Stimulated activated naive CD8-positive, alpha-beta T cell treated with anti-CD3 and anti-CD28 coated beads, Interleukin-15, Interleukin-2, amounts not matched to agents 100 ng/mL and 50 ng/mL, for 24 hours (primary cell): ENCODE data around the gene MIDN.

ENCODE experiments used
- H3K27ac Mint-ChIP-seq: one replicate; pipeline ENCODE4 v1.8.0; 2021; ENCODE audit warnings: mild to moderate bottlenecking, mixed read lengths
- H3K27me3 Mint-ChIP-seq: one replicate; pipeline ENCODE4 v1.8.0; 2021; ENCODE audit warnings: mixed read lengths
- H3K36me3 Mint-ChIP-seq: one replicate; pipeline ENCODE4 v1.8.0; 2021; ENCODE audit warnings: low read depth, mixed read lengths
- H3K4me1 Mint-ChIP-seq: one replicate; pipeline ENCODE4 v1.8.0; 2021; ENCODE audit warnings: low read depth, mixed read lengths
- H3K4me3 Mint-ChIP-seq: one replicate; pipeline ENCODE4 v1.8.0; 2021; ENCODE audit warnings: mild to moderate bottlenecking, mixed read lengths
- H3K9me3 Mint-ChIP-seq: one replicate; pipeline ENCODE4 v1.8.0; 2021; ENCODE audit warnings: mixed read lengths

The MIDN gene

DNA sequence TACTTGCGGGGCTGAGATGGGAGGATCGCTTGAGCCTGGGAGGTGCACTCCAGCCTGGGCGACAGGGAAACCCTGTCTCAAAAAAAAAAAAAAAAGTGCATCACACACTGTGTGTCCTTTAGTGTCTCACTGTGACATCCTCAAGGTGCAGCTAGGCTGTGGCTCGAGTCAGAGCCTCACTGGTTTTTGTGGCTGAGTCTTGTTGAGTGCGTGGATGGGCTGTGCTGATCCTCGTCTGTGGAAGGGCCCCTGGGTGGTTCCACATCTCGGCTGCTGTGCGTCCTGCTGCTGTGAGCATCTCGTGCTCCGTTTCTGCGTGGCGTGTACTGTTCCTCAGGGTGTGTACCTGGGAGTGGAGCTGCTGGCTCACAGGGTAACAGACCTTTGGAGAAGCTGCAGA lies 31.6 kb upstream of the MIDN start:
- no peaks in the 10 kb centered on the region for H3K27me3 Mint-ChIP-seq
- no peaks in the 10 kb centered on the region for H3K9me3 Mint-ChIP-seq
- H3K27ac Mint-ChIP-seq, result peak overlapping the region; percentile 55
- H3K4me1 Mint-ChIP-seq, result peaks cover 16% of the 10 kb centered on the region
- H3K36me3 Mint-ChIP-seq, result peaks cover 9% of the 10 kb centered on the region
- H3K4me3 Mint-ChIP-seq, result no peak overlapping the region

DNA sequence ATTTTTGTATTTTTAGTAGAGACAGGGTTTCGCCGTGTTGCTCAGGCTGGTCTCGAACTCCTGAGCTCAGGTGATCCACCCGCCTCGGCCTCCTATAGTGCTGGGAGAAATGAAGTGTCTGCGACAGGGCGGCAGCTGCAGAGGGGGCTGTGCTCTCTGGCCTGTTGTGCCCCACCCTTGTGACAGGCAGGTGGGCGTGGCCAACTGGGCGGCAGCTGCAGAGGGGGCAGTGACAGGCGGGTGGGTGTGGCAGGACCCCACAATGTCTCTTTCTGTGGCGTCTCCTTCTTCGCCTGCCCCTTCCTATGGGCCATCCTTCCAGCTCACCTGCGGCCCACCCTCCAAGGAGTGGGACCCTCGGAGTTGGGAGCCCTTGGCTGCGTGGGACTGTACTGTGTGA lies 31.0 kb upstream of the MIDN start:
- H3K9me3 Mint-ChIP-seq, result no peaks in the 10 kb centered on the region
- H3K27me3 Mint-ChIP-seq, result no peaks in the 10 kb centered on the region
- H3K4me3 Mint-ChIP-seq, result no peak overlapping the region
- peaks cover 14% of the 10 kb centered on the region for H3K4me1 Mint-ChIP-seq
- H3K36me3 Mint-ChIP-seq, result peaks cover 9% of the 10 kb centered on the region
- peak overlapping the region; percentile 55 for H3K27ac Mint-ChIP-seq

DNA sequence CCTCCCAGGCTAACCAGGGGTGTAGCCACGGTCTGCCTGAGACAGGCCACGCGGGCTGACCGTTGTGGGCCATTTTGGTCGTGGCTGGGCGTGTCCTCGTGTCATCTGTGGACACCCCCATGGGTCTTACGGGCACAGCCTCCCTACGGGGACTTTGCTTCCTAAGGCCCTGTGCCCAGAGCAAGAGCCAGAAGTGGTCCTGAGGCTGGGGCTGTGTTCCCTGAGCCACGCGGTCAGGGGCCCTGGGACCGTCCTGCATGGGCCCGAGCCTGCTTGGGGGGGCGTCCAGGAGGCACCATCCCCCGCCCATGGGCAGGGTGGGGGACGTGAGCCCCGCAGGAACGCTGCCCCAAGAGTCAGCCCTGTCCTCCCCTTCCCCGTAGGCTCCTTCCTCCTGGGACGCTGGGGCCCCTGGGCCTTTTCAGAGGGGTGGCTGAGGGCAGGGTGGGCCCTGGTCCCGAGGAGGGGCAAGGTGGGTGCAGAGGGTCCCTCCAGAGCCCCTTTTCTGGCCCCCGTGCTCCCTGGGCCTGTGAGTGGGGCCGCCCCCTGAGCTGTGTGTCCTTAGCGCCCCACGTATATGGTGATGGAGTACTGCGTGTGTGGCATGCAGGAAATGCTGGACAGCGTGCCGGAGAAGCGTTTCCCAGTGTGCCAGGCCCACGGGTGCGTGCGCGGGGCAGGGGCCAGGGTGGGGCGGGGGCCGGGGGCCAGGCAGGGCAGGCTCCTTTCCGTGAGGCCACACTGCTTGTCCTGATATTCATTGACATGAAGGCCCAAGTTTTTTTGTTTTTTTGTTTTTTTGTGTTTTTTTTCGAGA lies 29.4 kb upstream of the MIDN start:
- no peaks in the 10 kb centered on the region for H3K9me3 Mint-ChIP-seq
- H3K36me3 Mint-ChIP-seq, result peaks cover under 1% of the 10 kb centered on the region
- H3K27ac Mint-ChIP-seq, result no peak overlapping the region
- H3K27me3 Mint-ChIP-seq, result no peaks in the 10 kb centered on the region
- H3K4me1 Mint-ChIP-seq, result peaks cover 4% of the 10 kb centered on the region
- no peak overlapping the region for H3K4me3 Mint-ChIP-seq

DNA sequence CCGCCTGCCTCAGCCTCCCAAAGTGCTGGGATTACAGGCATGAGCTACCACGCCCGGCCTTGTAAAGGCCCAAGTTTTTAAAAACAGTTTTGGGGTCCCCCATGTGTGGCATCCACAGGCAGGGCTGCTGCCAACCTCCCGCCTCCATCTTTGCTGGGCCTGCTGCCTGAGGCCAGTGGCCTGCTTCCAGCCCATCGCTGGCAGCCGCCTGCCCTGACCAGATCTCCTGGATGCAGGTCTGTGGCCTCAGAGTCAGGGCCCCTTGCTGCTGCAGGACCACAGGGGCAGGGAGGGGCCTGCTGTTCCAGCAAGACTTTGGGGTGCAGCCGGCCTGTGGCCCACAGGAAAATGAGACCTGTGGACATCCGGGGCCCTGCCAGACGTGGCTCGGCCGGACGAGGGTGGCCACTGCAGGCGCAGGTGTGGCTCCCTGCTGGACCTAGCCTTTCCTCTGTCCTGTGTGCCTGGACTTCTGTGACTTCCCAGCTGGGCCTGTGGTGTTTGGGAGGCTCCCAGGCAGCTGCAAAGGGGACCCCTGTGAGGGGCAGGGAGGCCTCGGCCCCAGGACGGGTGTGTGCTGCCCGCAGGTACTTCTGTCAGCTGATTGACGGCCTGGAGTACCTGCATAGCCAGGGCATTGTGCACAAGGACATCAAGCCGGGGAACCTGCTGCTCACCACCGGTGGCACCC lies 28.5 kb upstream of the MIDN start:
- Mint-ChIP-seq H3K9me3 (no peaks in the 10 kb centered on the region), H3K4me3 (no peak overlapping the region), H3K4me1 (no peaks in the 10 kb centered on the region), H3K27ac (no peak overlapping the region), H3K36me3 (no peaks in the 10 kb centered on the region), H3K27me3 (no peaks in the 10 kb centered on the region)

DNA sequence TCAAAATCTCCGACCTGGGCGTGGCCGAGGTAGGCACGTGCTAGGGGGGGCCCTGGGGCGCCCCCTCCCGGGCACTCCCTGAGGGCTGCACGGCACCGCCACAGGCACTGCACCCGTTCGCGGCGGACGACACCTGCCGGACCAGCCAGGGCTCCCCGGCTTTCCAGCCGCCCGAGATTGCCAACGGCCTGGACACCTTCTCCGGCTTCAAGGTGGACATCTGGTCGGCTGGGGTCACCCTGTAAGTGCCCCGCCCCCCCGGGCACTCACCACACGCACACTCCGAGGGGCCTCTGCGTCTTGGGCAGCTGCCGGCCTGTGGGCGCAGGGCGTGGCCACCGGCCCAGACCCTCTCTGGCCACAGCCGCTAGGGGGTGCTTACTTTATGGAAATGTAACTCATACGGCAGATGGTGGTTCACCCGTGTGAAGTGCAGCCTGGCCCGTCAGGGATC lies 27.9 kb upstream of the MIDN start:
- Mint-ChIP-seq H3K4me1 (no peaks in the 10 kb centered on the region), H3K36me3 (no peaks in the 10 kb centered on the region), H3K27ac (no peak overlapping the region), H3K4me3 (no peak overlapping the region), H3K9me3 (no peaks in the 10 kb centered on the region), H3K27me3 (no peaks in the 10 kb centered on the region)

DNA sequence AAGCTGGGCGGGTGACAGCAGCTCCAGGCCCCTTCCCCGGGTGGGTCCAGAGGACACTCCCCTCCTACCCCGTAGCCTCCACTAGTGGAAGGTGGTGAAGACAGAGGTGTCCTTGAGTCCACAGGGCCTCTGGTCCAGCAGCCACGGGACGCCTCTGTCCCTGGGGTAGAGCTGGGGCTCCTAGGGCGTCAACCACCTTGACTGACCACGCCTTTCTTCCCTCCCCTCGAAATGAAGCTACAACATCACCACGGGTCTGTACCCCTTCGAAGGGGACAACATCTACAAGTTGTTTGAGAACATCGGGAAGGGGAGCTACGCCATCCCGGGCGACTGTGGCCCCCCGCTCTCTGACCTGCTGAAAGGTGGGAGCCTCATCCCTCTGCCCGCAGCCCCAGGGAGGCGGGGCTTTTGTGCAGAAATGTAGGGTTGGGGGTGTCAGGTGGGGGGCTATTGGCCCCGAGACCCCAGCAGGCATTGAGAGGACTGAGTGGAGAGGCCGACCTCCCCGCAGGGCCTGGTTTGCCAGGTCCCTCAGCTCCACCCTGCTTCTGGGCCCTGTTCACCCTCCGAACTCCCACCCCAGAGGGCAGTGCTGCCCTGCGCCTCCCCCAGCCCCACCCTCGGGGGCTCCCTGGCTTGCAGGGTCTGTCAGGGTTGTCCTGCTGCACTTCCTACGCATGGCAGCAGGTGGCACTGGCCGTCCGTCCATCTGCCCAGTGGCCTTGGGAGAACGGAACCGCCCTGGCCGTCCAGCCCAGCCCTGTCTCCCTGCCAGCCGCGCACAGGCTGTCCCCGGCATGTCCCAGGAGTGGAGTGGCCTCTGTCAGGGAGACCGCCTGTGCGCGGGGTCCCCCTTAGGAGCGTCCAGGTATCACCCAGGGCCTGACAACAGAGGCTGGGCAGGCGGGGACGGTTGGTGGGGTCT lies 27.1 kb upstream of the MIDN start:
- Mint-ChIP-seq H3K36me3 (no peaks in the 10 kb centered on the region), H3K27me3 (no peaks in the 10 kb centered on the region), H3K4me3 (no peak overlapping the region), H3K4me1 (no peaks in the 10 kb centered on the region), H3K27ac (no peak overlapping the region), H3K9me3 (no peaks in the 10 kb centered on the region)

DNA sequence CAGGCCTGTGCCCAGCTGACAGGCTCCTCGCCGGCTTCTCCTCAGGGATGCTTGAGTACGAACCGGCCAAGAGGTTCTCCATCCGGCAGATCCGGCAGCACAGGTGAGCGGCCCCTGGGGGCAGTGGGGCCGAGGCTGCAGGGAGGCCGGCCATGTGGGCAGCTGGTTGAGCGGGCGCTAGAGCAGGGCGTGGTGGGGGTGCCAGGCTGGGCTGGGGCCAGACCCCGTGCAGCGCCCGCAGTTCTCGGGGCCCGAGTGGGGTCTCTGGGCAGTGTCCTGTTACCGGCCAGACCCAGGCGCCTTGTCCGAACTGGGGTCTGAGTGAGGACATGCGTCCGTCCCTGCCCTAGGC lies 26.5 kb upstream of the MIDN start:
- Mint-ChIP-seq H3K27me3 (no peaks in the 10 kb centered on the region), H3K36me3 (no peaks in the 10 kb centered on the region), H3K4me1 (no peaks in the 10 kb centered on the region), H3K27ac (no peak overlapping the region), H3K4me3 (no peak overlapping the region), H3K9me3 (no peaks in the 10 kb centered on the region)

DNA sequence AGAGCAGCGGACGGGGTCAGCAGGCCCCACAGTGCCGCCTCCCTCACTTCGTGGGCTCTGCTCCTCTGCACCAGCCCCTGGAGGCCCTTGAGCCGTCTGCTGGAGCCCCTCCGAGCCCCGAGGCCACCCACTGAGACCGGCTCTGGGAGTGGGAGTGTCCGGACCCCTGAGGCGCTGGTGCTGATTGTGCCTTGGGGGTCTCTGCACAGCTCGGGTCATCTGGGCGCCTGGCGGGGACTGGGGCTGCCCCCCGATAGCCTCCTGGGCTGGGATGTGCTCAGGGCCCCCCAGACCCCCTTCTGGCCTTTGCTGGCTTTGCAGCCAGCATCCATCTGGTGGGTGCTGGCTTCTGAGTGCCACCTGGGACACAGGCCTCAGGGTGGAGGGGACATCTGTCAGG lies 26.0 kb upstream of the MIDN start:
- H3K27me3 Mint-ChIP-seq, result no peaks in the 10 kb centered on the region
- no peak overlapping the region for H3K4me3 Mint-ChIP-seq
- H3K36me3 Mint-ChIP-seq, result no peaks in the 10 kb centered on the region
- H3K27ac Mint-ChIP-seq, result no peak overlapping the region
- no peaks in the 10 kb centered on the region for H3K4me1 Mint-ChIP-seq
- no peaks in the 10 kb centered on the region for H3K9me3 Mint-ChIP-seq

DNA sequence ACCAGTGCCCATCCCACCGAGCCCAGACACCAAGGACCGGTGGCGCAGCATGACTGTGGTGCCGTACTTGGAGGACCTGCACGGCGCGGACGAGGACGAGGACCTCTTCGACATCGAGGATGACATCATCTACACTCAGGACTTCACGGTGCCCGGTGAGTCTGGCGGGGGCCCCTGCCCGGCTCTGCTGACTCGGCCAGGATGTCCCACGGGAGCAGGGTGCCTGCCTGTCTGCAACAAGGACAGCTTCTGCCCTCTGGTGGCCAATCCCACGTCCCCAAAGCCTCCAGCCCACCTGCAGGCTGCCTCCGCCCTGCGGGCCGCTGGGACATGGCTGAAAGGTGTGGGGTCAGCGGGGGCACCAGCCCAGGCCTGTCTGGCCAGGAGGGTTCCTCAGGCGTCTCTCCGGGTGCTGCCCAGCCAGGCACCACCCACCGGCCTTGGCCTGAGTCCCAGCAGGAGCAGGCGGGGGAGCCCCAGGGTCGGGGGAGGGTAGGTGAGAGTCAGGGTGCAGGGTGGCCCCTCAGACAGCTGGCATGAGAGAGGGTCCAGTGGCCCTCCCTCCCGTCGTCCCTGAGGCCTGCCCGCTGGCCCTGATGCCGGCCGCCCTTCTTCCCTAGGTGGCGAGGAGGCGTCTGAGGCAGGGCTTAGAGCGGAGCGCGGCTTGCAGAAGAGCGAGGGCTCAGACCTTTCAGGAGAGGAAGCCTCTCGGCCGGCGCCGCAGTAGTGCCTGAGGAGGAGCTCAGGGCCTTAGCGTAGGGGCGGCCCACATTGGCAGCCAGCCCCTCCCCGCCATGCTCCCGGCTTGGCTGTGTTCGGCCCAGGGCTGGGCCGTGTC lies 25.1 kb upstream of the MIDN start:
- H3K4me3 Mint-ChIP-seq, result no peak overlapping the region
- no peaks in the 10 kb centered on the region for H3K27me3 Mint-ChIP-seq
- H3K9me3 Mint-ChIP-seq, result no peaks in the 10 kb centered on the region
- no peak overlapping the region for H3K27ac Mint-ChIP-seq
- H3K36me3 Mint-ChIP-seq, result no peaks in the 10 kb centered on the region
- H3K4me1 Mint-ChIP-seq, result no peaks in the 10 kb centered on the region

DNA sequence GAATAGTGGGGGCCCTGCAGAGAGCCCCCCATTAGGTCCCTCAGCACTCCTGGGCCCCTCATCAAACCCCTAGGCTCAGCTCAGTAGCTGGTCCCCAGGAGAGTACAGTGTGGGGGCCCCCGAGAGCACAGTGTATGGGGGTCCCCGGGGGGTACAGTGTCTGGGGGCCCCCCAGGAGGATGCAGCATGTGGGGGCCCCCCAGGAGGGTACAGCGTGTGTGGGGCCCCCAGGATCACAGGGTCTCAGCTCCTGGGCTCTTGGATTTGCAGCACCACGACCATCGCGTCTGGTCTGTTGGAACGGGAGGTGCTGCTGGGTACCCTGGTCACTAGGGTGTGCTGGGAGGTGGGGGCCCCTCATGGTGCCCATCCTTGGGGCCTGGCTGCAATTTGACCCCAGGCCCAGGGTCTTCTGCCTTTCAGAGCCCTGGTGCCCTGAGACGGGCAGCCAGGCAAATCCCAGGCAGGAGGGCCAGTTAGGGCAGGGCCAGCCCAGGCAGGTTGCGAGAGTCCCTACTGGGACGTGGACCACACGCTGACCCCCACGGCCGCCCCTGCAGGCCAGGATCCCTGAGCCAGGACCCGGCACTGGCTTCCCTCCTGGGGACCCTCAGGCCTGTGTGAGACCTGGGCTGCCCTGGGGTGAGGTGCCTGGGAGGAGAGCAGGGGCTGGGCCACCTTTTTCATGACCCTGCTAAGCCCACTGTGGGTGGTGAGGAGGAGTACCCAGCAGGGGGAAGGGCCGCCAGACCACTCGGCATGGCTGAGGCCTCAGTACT lies 24.1 kb upstream of the MIDN start:
- Mint-ChIP-seq H3K36me3 (no peaks in the 10 kb centered on the region), H3K9me3 (no peaks in the 10 kb centered on the region), H3K4me3 (no peak overlapping the region), H3K27me3 (no peaks in the 10 kb centered on the region), H3K27ac (no peak overlapping the region), H3K4me1 (no peaks in the 10 kb centered on the region)

DNA sequence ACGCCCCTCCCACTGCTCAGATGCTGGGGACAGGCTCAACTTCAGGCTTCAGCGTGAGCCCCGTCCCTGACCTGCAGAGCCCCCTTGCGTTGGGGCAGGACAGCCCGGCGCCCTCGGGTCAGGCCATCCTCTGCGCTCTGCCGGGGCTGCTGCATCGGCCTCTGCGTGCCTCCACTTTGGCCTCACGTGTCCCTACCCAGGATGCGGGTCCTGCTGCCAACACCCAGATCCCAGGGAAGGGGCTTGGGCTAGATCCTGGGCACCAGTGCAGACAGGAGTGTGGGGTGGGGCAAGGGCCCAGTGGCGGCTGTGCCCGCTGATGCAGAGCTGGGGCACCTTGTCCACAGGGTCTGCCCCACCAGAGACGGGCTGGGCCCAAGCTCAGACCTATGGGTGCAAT lies 23.5 kb upstream of the MIDN start:
- Mint-ChIP-seq H3K36me3 (no peaks in the 10 kb centered on the region), H3K27ac (no peak overlapping the region), H3K9me3 (no peaks in the 10 kb centered on the region), H3K27me3 (no peaks in the 10 kb centered on the region), H3K4me1 (no peaks in the 10 kb centered on the region), H3K4me3 (no peak overlapping the region)

DNA sequence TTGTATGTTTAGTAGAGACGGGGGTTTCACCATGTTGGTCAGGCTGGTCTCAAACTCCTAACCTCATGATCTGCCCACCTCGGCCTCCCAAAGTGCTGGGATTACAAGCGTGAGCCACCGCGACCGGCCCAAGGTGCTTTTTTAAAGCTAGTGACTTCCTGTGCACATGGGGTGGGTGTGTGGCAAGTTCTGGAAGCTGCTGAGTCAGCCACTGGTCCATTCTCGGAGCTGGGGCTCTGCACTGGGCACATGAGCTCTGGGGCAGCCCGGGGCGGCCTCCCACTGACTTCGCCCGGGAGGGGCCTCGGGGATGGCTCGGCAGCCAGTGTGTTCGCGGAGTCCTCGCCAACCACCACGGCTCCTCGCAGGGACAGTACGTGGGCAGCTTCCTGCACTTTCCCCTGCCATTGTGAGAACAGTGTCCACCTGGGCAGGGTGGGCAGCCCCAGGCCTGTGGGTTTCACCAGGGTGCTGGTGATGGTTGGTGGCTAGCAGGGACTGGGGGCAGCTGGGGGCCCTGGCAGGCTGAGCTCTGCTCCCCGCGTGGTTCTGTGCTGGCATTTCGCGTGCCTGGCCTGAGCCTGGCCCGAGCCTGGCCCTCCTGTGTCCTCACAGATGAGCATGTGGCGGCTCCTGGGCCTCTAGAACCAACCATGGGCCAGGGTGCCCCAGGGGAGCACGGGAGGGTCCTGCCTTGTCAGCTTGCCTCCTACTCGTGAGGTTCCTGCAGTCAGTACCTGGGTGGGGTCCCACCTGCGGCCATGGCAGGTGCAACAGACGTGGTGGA lies 22.8 kb upstream of the MIDN start:
- no peak overlapping the region for H3K27ac Mint-ChIP-seq
- H3K9me3 Mint-ChIP-seq, result no peaks in the 10 kb centered on the region
- H3K4me1 Mint-ChIP-seq, result no peaks in the 10 kb centered on the region
- no peaks in the 10 kb centered on the region for H3K27me3 Mint-ChIP-seq
- no peak overlapping the region for H3K4me3 Mint-ChIP-seq
- H3K36me3 Mint-ChIP-seq, result no peaks in the 10 kb centered on the region

DNA sequence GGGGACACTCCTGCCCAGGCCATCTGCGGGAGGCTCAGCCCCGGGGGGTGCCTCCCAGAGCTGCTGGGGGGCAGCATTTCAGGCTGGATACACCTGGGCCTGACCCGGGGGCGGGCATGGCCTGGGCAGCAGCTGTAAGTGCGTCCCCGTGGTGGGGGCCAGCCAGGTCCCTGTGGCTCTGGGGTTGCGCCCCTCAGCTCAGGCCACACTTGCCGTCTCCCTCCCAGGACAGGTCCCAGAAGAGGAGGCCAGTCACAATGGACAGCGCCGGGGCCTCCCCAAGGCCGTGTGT lies 22.2 kb upstream of the MIDN start:
- Mint-ChIP-seq H3K36me3 (no peaks in the 10 kb centered on the region), H3K9me3 (no peaks in the 10 kb centered on the region), H3K27me3 (no peaks in the 10 kb centered on the region), H3K27ac (no peak overlapping the region), H3K4me3 (no peak overlapping the region), H3K4me1 (no peaks in the 10 kb centered on the region)
